Stomach (tissue), 4 donors: Measurements from ENCODE around the gene FBXO11.

Experiments
- POLR2A ChIP-seq, 4 donors: fragments of 450-650 bp; IDR thresholded peaks; one replicate each; pipeline ENCODE4 v1.6.1; 2016; ENCODE audit warnings: antibody characterized with exemption in 4 of 4, control low read depth in 2 of 4, mild to moderate bottlenecking in 1 of 4, moderate library complexity in 1 of 4
- POLR2AphosphoS5 ChIP-seq, 3 donors: sonication (generic); formaldehyde crosslinking; IDR thresholded peaks; one replicate each; pipeline ENCODE4 v1.6.1; 2016; ENCODE audit warnings: antibody characterized with exemption in 3 of 3
- TF ChIP-seq, protein P1 (sequence below), 7 experiments: fragments of 450-650 bp in 4 of 7; fragments of 200-600 bp in 3 of 7; sonication (generic) in 3 of 7; IDR thresholded peaks; one replicate each; pipeline ENCODE4 v1.5.1; 2016 to 2019; ENCODE audit warnings: antibody characterized with exemption in 7 of 7, control low read depth in 2 of 7, mild to moderate bottlenecking in 1 of 7

DNA sequence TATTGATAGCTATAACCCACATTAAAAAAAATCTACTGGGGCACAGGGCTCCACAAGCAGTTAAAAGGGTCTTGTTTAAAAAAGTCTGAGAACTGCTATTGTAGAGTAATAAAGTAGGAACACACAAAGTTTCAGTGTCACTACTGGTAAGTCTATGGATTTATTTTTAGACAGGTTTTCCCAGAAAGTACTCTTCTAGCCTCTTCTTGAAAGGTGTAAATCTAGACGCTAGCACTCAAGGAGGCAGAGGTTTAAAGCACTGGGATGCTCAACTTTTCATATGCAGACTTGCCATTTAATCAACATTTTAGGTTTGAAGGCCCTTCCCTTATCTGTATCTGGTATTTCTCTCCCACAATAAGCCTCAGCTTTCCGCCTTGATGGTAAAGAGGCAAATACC, 33.4 kb downstream of the FBXO11 start:
- TF ChIP-seq POLR2A (IDR thresholded peaks at IDR 0.05) (no peak), POLR2AphosphoS5 (IDR thresholded peaks at IDR 0.05) (no peak)
- TF ChIP-seq, protein P1, sequence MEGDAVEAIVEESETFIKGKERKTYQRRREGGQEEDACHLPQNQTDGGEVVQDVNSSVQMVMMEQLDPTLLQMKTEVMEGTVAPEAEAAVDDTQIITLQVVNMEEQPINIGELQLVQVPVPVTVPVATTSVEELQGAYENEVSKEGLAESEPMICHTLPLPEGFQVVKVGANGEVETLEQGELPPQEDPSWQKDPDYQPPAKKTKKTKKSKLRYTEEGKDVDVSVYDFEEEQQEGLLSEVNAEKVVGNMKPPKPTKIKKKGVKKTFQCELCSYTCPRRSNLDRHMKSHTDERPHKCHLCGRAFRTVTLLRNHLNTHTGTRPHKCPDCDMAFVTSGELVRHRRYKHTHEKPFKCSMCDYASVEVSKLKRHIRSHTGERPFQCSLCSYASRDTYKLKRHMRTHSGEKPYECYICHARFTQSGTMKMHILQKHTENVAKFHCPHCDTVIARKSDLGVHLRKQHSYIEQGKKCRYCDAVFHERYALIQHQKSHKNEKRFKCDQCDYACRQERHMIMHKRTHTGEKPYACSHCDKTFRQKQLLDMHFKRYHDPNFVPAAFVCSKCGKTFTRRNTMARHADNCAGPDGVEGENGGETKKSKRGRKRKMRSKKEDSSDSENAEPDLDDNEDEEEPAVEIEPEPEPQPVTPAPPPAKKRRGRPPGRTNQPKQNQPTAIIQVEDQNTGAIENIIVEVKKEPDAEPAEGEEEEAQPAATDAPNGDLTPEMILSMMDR (IDR thresholded peaks at IDR 0.05): no peak
